ENCODE measurements around the gene EIF3F. TPM values are rescaled to one million over a fixed set of nuclear protein-coding genes. Genes with fewer than 3 reads are reported as not detected.

EIF3F gene
- total and polyA plus RNA-seq, 2 of the 8 experiments (the other 6 are each of a cell fraction or from before 2014, with no cell fraction given) = 222 to 388 TPM

- DNase-seq (ENCODE audit: low read depth in 1 of 2, low spot score in 2 of 2) = no peak
- Histone ChIP-seq H4K5ac (ENCODE audit: insufficient read length, low read depth, low read length) (no peak overlapping the region), H3K79me1 (ENCODE audit: low read depth, low read length) (no peaks in the 10 kb centered on the region), H3K4me2 (ENCODE audit: insufficient read depth in 1 of 2, low read depth in 2 of 2, low read length in 2 of 2) (no peak overlapping the region), H2AFZ (ENCODE audit: low read length) (no peak overlapping the region), H3K4ac (replicated peaks; ENCODE audit: insufficient read length, low read depth, low read length) (no peak overlapping the region), H4K91ac (replicated peaks; ENCODE audit: insufficient read length, low read length) (peak overlapping the region; percentile 29), H3K18ac (ENCODE audit: extremely low read depth, low read length) (no peak overlapping the region), H3K27ac (ENCODE audit: low read depth, low read length) (no peak overlapping the region), H2BK120ac (replicated peaks; ENCODE audit: low read depth, low read length) (no peak overlapping the region), H2BK12ac (ENCODE audit: low read depth, low read length) (no peak overlapping the region; the same call in 1 of the 2 replicates), H3K56ac (replicated peaks; ENCODE audit: insufficient read length, low read depth, low read length) (no peak overlapping the region), H3K4me3 (ENCODE audit: extremely low read depth in 1 of 4, insufficient read depth in 2 of 4, low read depth in 3 of 4, low read length in 4 of 4) (no peak overlapping the region), H2BK20ac (ENCODE audit: low read length) (peak overlapping the region; percentile 49; the same call in 1 of the 2 replicates), H4K20me1 (replicated peaks in 1 of 2; ENCODE audit: control insufficient read depth in 1 of 2, insufficient read depth in 2 of 2, low read length in 2 of 2) (no peaks in the 10 kb centered on the region), H2AK5ac (ENCODE audit: low read depth, low read length) (no peak overlapping the region), H3K23ac (ENCODE audit: insufficient read length) (no peak overlapping the region), H3K23me2 (ENCODE audit: low read depth, low read length) (no peaks in the 10 kb centered on the region), H3K36me3 (ENCODE audit: control insufficient read depth in 2 of 4, insufficient read depth in 4 of 4, low read length in 3 of 4) (no peaks in the 10 kb centered on the region), H3K9ac (replicated peaks in 1 of 4; ENCODE audit: extremely low read depth in 1 of 4, low read depth in 3 of 4, low read length in 3 of 4) (no peak overlapping the region), H3K9me3 (ENCODE audit: insufficient read depth in 2 of 2, low read depth in 1 of 2, low read length in 1 of 2) (no peaks in the 10 kb centered on the region), H3K27me3 (replicated peaks in 1 of 4; ENCODE audit: control insufficient read depth in 3 of 4, extremely low read depth in 1 of 4, insufficient read depth in 3 of 4, low read length in 3 of 4) (no peaks in the 10 kb centered on the region), H3K79me2 (ENCODE audit: control insufficient read depth in 1 of 2, insufficient read depth in 2 of 2, low read length in 2 of 2) (no peaks in the 10 kb centered on the region), H2BK15ac (ENCODE audit: low read length) (no peak overlapping the region), H3K14ac (ENCODE audit: insufficient read length) (no peak overlapping the region), H4K8ac (ENCODE audit: extremely low read depth, insufficient read depth, low read length) (no peak overlapping the region), H3K4me1 (replicated peaks in 1 of 4; ENCODE audit: control insufficient read depth in 3 of 4, insufficient read depth in 4 of 4, low read length in 3 of 4) (peaks cover 0 to 7% (median 4%) of the 10 kb centered on the region in 4 experiments; a peak in 4 of 7 replicates), H2BK5ac (ENCODE audit: low read depth, low read length) (no peak overlapping the region)
- WGBS, 2 experiments (ENCODE audit: extremely low coverage in 1 of 2, insufficient coverage in 1 of 2, insufficient read length in 1 of 2, insufficient replicate concordance in 2 of 2, low coverage in 1 of 2, low lambda C conversion rate in 2 of 2, missing lambda C conversion rate in 1 of 2) = 93% methylated on average over 5 of the region's 5 CpGs; no CpG with 5 or more reads in 1 of the 2 experiments
- CTCF ChIA-PET (ENCODE audit: partially characterized antibody) = no interaction called here
- FAIRE-seq = no peak
- POLR2A ChIA-PET (ENCODE audit: partially characterized antibody) = interaction anchor here (0.6 to 1.1 kb wide), 2 partner anchors 12 to 24 kb away, joined by 3 to 5 read pairs; no protein-coding TSS in a partner anchor
- TF ChIP-seq SUZ12 (IDR thresholded peaks at IDR 0.05; ENCODE audit: low read length) (no peak), POU5F1 (IDR thresholded peaks at IDR 0.05; ENCODE audit: low read depth, low read length) (no peak), POLR2AphosphoS5 (IDR thresholded peaks at IDR 0.05; ENCODE audit: low read depth, low read length) (no peak), GABPA (IDR thresholded peaks at IDR 0.05; ENCODE audit: borderline replicate concordance, insufficient read depth, low read length) (no peak), CBX5 (IDR thresholded peaks at IDR 0.05; ENCODE audit: low read depth, low read length) (no peak), NANOG (IDR thresholded peaks at IDR 0.05; ENCODE audit: insufficient read depth, low read depth, low read length, poor library complexity, severe bottlenecking) (no peak), TAF7 (optimal IDR thresholded peaks at IDR 0.05; ENCODE audit: borderline replicate concordance, low read depth, low read length) (no peak), FOSL1 (IDR thresholded peaks at IDR 0.05; ENCODE audit: insufficient read depth, low read depth, low read length) (no peak), SIN3A (conservative IDR thresholded peaks at IDR 0.05 in 1 of 2, IDR thresholded peaks at IDR 0.05 in 1 of 2; ENCODE audit: low read depth in 1 of 2, low read length in 2 of 2) (no peak), CHD2 (IDR thresholded peaks at IDR 0.05; ENCODE audit: low read length) (no peak), TAF1 (IDR thresholded peaks at IDR 0.05; ENCODE audit: low read depth, low read length) (no peak), TEAD4 (IDR thresholded peaks at IDR 0.05; ENCODE audit: low read depth, low read length) (no peak), PHF8 (conservative IDR thresholded peaks at IDR 0.05; ENCODE audit: low read depth, low read length) (no peak), TCF12 (IDR thresholded peaks at IDR 0.05; ENCODE audit: low read depth, low read length) (no peak), RXRA (IDR thresholded peaks at IDR 0.05; ENCODE audit: insufficient read depth, low read depth, low read length) (no peak)
Measured at GRCh38 chr11:7973011-7973410, 14.1 kb upstream of the EIF3F start.

Measured in H1 (cell line).